Ovary (tissue), 3 donors: Measurements from ENCODE around the gene C2orf68.

Experiments
- CTCF ChIP-seq, 3 donors: fragments of 450-650 bp in 2 of 3; fragments of 200-600 bp in 1 of 3; IDR thresholded peaks; one replicate each; pipeline versions ENCODE4 v1.5.1 to v1.8.0; 2016 to 2022; ENCODE audit warnings: antibody characterized with exemption in 3 of 3, mild to moderate bottlenecking in 1 of 3
- POLR2A ChIP-seq: fragments of 450-650 bp; IDR thresholded peaks from one replicate; pipeline ENCODE4 v1.6.1; 2017; ENCODE audit warnings: antibody characterized with exemption, mild to moderate bottlenecking, moderate library complexity
- donor health status: DM: no; HTN: no; CAD: no.

GRCh38 chr2:85561280-85562212, 50.3 kb downstream of the C2orf68 start, which contains the start of gene GGCX:
- TF ChIP-seq CTCF (IDR thresholded peaks at IDR 0.05): peak in 2 of 3 donors; percentile 41 to 62
- peak; percentile 81 for TF ChIP-seq POLR2A
